ENCODE data around the gene JOSD1. TPM values are rescaled to one million over a fixed set of nuclear protein-coding genes. Genes with fewer than 3 reads are reported as not detected.

JOSD1 gene
- total and polyA plus RNA-seq, 10 of the 15 experiments (the other 5 are each of a cell fraction or from before 2014, with no cell fraction given): 6.2 to 54.6 (median 40.5) TPM

- no peaks in the 10 kb centered on the region for H3K27me3 ChIP-seq (replicated peaks in 1 of 2; ENCODE audit: control insufficient read depth in 2 of 2, insufficient read depth in 2 of 2, low read length in 1 of 2)
- 100% methylated on average over 6 of the region's 6 CpGs for WGBS (ENCODE audit: insufficient coverage, insufficient replicate concordance, low lambda C conversion rate, missing lambda C conversion rate)
- no TSS peak for BruUV-seq (replicated peaks)
- no peak for FAIRE-seq
- no peak overlapping the region for H3K4me2 ChIP-seq (ENCODE audit: control insufficient read depth, insufficient read depth)
- ChIA-PET RAD21 (ENCODE audit: unreplicated experiment) (no interaction called here), SMC1A (ENCODE audit: uncharacterized antibody, unreplicated experiment) (no interaction called here), CTCF (no interaction called here), POLR2A (no interaction called here)
- no peaks in the 10 kb centered on the region for H3K9me3 ChIP-seq (replicated peaks; ENCODE audit: control insufficient read depth, insufficient read depth, low read length)
- in situ Hi-C loops (cut with MboI): no loop called here
- no peak overlapping the region for H3K4me3 ChIP-seq
- no peak overlapping the region for H3K9ac ChIP-seq (ENCODE audit: control insufficient read depth, insufficient read depth, low read length)
- intact Hi-C loops (cut with micrococcal nuclease; ENCODE audit: unreplicated experiment): no loop called here
- no peak overlapping the region for H3K27ac ChIP-seq (ENCODE audit: control insufficient read depth, insufficient read depth)
- peaks cover 12% of the 10 kb centered on the region for H4K20me1 ChIP-seq (ENCODE audit: control insufficient read depth, insufficient read depth)
- H3K79me2 ChIP-seq (ENCODE audit: control insufficient read depth, insufficient read depth, low read length): peaks cover 28% of the 10 kb centered on the region
- H2AFZ ChIP-seq (ENCODE audit: control insufficient read depth, low read depth, low read length): no peak overlapping the region
- no peak for DNase-seq (ENCODE audit: low read depth, low spot score)
- H3K36me3 ChIP-seq (ENCODE audit: control insufficient read depth in 2 of 2, insufficient read depth in 2 of 2, low read length in 1 of 2): peaks cover 26 to 43% of the 10 kb centered on the region in 2 experiments
- no peaks in the 10 kb centered on the region; the same call in 1 of the 2 replicates for H3K4me1 ChIP-seq (ENCODE audit: control insufficient read depth, insufficient read depth, low read length)
- no peak for TF ChIP-seq IRF4 (IDR thresholded peaks at IDR 0.05; ENCODE audit: low read depth, low read length)
- TF ChIP-seq REST (IDR thresholded peaks at IDR 0.05; ENCODE audit: low read depth, low read length): no peak
- no peak for TF ChIP-seq NRF1 (conservative IDR thresholded peaks at IDR 0.05; ENCODE audit: low read depth, low read length)
- no peak for TF ChIP-seq SIX5 (IDR thresholded peaks at IDR 0.05; ENCODE audit: low read depth, low read length, severe bottlenecking)
- TF ChIP-seq SMAD5 (IDR thresholded peaks at IDR 0.05; ENCODE audit: low read depth): no peak
- TF ChIP-seq CBFB (IDR thresholded peaks at IDR 0.05; ENCODE audit: low read depth): no peak
- no peak for TF ChIP-seq ZBED1 (IDR thresholded peaks at IDR 0.05; ENCODE audit: borderline replicate concordance)
- no peak for TF ChIP-seq RBBP5 (conservative IDR thresholded peaks at IDR 0.05)
- no peak for TF ChIP-seq YY1 (IDR thresholded peaks at IDR 0.05; ENCODE audit: low read depth, low read length)
- TF ChIP-seq TBL1XR1 (IDR thresholded peaks at IDR 0.05; ENCODE audit: low read depth, low read length): no peak
- ATAC-seq: no peak
Observed at GRCh38 chr22:38717244-38717643, 16.5 kb upstream of the JOSD1 start.
